Neural crest cell (in vitro differentiated cells): ENCODE data around the gene CDH23. TPM values are rescaled to one million over a fixed set of nuclear protein-coding genes. Genes with fewer than 3 reads are reported as not detected.

Experiments
- DNase-seq: peaks from one replicate; pipeline ENCODE4 v3.0.0; 2021; ENCODE audit warnings: low read depth, mixed read lengths, low spot score
- H3K27ac Mint-ChIP-seq: one replicate; pipeline ENCODE4 v1.8.0; 2021; ENCODE audit warnings: mild to moderate bottlenecking, mixed read lengths; ENCODE audit not compliant: unreplicated experiment
- H3K27me3 Mint-ChIP-seq: 2 replicates; pipeline ENCODE4 v1.8.0; 2021; ENCODE audit warnings: low read depth, mild to moderate bottlenecking, mixed read lengths
- H3K36me3 Mint-ChIP-seq: 2 replicates; pipeline ENCODE4 v1.8.0; 2021; ENCODE audit warnings: low read depth, mild to moderate bottlenecking, mixed read lengths
- H3K4me1 Mint-ChIP-seq: 2 replicates; pipeline ENCODE4 v1.8.0; 2021; ENCODE audit warnings: mixed read lengths
- H3K4me3 Mint-ChIP-seq: one replicate; pipeline ENCODE4 v1.8.0; 2021; ENCODE audit warnings: mild to moderate bottlenecking, mixed read lengths
- H3K9me3 Mint-ChIP-seq: 2 replicates; pipeline ENCODE4 v1.8.0; 2021; ENCODE audit warnings: mixed read lengths
- CTCF ChIP-seq: fragments of 200-600 bp; sonication (generic); conservative IDR thresholded peaks from 2 replicates; pipeline ENCODE4 v1.5.0; 2021; ENCODE audit warnings: antibody characterized with exemption, mild to moderate bottlenecking
- total RNA-seq: library from RNA; stranded (reverse); gene quantifications from 2 replicates; pipeline ENCODE4 v1.2.1, GENCODE V29; 2021

CDH23 gene
- total RNA-seq, 1 donor from 2014 or later = 2.6 TPM

DNA sequence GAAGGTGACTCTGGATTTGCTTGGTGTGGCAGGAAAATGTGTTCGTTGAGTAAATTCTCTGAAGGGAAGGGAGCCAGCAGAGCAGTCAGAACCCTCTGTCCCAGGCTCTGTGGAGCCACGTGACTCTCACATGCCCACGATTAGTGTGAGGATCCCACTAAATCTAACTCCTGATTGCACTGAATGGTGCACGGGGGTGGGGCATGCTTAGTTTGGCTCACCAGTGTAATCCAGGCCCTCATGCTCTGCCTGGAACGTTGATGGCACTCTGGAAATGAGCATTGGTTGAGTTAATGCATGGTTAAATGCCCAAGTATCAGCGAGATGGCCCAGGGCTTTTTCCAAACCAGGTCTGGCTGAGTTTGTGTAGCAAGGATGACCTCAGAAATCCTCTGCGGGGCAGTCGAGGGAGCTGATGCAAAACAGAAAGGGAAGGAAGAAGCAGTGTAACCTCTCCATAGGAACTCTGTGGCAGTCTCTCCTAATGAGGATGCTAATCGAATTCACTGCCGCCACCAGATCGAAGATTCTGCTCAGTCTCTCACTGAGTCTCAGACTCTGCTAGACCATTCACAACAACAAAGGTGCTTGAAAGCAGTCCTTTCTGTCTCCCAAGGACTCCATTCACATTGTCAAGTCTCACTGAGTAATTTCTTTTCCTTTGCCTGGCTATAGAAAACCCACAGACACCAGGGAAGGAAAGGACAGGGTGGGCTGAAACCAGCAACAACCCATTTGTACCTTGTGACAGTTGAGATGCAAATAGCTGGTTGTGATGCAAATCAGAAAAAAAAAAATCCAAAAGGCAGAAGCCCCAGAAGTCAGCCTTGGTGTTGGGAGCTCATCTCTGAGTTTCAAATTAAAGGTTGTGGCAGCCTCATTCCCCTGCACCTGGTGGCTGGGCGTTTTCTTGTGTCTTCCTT is 224.8 kb downstream of the CDH23 start:
- H3K4me1 Mint-ChIP-seq = peaks cover 52% of the 10 kb centered on the region
- no peak for DNase-seq
- peak overlapping the region; percentile 21 for H3K4me3 Mint-ChIP-seq
- TF ChIP-seq CTCF = no peak
- H3K36me3 Mint-ChIP-seq = no peaks in the 10 kb centered on the region
- no peaks in the 10 kb centered on the region for H3K27me3 Mint-ChIP-seq
- no peaks in the 10 kb centered on the region for H3K9me3 Mint-ChIP-seq
- no peak overlapping the region for H3K27ac Mint-ChIP-seq

DNA sequence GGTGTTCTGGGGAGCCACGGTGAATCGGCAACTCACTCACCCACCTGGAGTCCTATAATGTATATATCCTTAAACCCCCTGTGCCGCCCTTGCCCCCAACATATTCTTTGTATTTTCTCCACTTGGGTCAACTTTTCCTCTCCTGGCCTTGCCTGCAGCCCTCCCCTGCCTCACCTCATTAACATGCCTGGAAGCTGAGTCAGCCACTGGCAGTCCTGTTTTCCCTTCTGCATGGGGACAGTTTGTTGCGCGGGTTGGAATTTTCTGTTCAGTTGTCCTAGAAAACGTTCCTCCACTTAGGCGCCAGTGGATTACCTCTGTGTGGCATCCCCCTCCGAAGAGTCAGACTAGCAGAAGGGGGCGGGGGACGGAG is 225.4 kb downstream of the CDH23 start:
- no peak for DNase-seq
- H3K27me3 Mint-ChIP-seq = no peaks in the 10 kb centered on the region
- peak overlapping the region; percentile 75 for H3K27ac Mint-ChIP-seq
- no peaks in the 10 kb centered on the region for H3K36me3 Mint-ChIP-seq
- H3K9me3 Mint-ChIP-seq = no peaks in the 10 kb centered on the region
- H3K4me1 Mint-ChIP-seq = peaks cover 52% of the 10 kb centered on the region
- TF ChIP-seq CTCF = no peak
- peak overlapping the region; percentile 21 for H3K4me3 Mint-ChIP-seq

- peaks cover 52% of the 10 kb centered on the region for H3K4me1 Mint-ChIP-seq
- no peaks in the 10 kb centered on the region for H3K9me3 Mint-ChIP-seq
- no peaks in the 10 kb centered on the region for H3K36me3 Mint-ChIP-seq
- no peak for TF ChIP-seq CTCF
- no peak overlapping the region for H3K4me3 Mint-ChIP-seq
- no peaks in the 10 kb centered on the region for H3K27me3 Mint-ChIP-seq
- no peak for DNase-seq
- peak overlapping the region; percentile 75 for H3K27ac Mint-ChIP-seq
These were observed 225.9 kb downstream of the CDH23 start for GRCh38 chr10:71622616-71623015.

GRCh38 chr10:71623098-71623985 is 226.6 kb downstream of the CDH23 start:
- Mint-ChIP-seq H3K36me3 (no peaks in the 10 kb centered on the region), H3K4me3 (no peak overlapping the region), H3K4me1 (peaks cover 52% of the 10 kb centered on the region), H3K9me3 (no peaks in the 10 kb centered on the region), H3K27me3 (peaks cover 2% of the 10 kb centered on the region), H3K27ac (peak overlapping the region; percentile 75)
- peak; percentile 45 for TF ChIP-seq CTCF
- peak; percentile 28 for DNase-seq

GRCh38 chr10:71623986-71624291 is 227.2 kb downstream of the CDH23 start:
- Mint-ChIP-seq H3K9me3 (no peaks in the 10 kb centered on the region), H3K27ac (peak overlapping the region; percentile 75), H3K27me3 (peaks cover 2% of the 10 kb centered on the region), H3K4me1 (peaks cover 56% of the 10 kb centered on the region), H3K4me3 (no peak overlapping the region), H3K36me3 (no peaks in the 10 kb centered on the region)
- no peak for TF ChIP-seq CTCF
- DNase-seq = no peak
